SKM-1 treated with dmso at 0.1 percent for 144 hours (cell line): Measurements from ENCODE around the gene TMEM213.

Experiments
- DNase-seq: peaks from one replicate; lab custom pipeline; 2025; ENCODE audit not compliant: unreplicated experiment; lab: John Stamatoyannopoulos, UW

TMEM213 gene

DNA sequence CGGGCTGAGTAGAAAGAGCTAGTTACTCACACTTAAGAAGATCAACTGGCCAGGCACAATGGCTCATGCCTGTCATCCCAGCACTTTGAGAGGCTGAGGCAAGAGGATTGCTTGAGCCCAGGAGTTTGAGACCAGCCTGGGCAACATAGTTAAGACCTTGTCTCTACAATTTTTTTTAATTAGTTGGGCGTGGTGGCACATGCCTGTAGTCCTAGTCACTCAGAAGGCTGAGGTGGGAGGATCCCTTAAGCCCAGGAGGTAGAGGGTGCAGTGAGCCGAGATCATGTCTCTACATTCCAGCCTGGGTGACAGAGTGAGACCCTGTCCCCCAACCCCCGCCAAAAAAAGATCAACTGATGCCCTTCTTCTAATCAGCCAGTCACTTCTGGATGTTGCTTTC, 74.8 kb downstream of the TMEM213 start:
- no peak for DNase-seq

- DNase-seq: no peak
Measured at GRCh38 chr7:138873220-138873892, 75.6 kb downstream of the TMEM213 start.

DNA sequence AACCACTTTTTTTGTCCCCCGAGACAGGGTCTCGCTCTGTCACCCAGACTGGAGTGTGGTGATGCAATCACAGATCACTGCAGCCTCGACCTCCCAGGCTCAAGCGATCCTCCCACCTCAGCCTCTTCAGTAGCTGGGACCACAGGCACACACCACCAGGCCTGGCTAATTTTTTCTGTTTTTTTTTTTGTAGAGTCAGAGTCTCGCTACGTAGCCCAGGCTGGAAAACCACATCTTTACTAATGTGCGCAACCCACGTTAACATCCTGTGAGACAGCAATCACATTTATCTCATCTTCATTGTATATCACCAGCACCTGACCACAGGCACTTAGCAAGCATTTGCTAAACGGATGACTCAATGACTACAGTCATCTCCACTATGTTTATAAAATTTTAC, 78.0 kb downstream of the TMEM213 start:
- no peak for DNase-seq

DNA sequence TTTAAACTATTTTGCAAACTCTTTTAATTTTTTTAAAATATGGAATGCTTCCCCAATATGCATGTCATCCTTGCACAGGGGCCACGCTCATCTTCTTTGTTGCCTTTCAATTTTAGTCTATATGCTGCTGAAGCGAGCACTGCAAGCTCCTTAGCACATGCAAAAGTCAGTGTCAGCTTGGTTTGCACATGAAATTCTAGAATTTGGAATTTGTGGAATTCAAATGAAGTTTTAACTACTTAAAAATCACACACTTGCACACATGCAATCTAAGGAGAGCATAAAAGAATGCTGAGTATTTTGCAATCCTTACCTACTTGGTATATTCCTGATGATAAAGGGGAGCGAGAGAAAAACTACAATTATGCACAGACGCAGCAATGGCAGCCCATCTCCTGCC, 78.5 kb downstream of the TMEM213 start:
- DNase-seq: no peak

- DNase-seq: no peak
Measured at GRCh38 chr7:138878051-138878450, 80.3 kb downstream of the TMEM213 start.

- DNase-seq: no peak
Measured at GRCh38 chr7:138878856-138879255, 81.1 kb downstream of the TMEM213 start.

DNA sequence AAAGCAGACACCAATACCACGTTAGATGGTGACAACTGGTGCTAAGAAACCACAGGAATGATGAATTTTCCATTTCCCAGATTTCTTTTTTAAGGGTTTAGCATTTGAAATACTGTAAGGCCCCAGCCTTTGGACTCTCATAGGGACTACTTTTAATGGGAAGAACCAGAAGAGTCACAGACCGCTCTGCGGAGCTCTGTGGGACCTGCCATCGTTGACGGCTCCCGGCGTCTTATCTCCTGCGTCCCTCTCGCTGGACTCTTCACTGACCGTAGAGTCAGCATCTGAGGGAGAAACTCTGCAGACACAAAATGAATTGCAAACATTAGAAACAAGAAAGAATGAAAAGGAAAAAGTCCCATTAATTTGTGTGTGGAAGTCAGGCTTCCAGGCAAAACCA, 81.6 kb downstream of the TMEM213 start:
- no peak for DNase-seq

DNA sequence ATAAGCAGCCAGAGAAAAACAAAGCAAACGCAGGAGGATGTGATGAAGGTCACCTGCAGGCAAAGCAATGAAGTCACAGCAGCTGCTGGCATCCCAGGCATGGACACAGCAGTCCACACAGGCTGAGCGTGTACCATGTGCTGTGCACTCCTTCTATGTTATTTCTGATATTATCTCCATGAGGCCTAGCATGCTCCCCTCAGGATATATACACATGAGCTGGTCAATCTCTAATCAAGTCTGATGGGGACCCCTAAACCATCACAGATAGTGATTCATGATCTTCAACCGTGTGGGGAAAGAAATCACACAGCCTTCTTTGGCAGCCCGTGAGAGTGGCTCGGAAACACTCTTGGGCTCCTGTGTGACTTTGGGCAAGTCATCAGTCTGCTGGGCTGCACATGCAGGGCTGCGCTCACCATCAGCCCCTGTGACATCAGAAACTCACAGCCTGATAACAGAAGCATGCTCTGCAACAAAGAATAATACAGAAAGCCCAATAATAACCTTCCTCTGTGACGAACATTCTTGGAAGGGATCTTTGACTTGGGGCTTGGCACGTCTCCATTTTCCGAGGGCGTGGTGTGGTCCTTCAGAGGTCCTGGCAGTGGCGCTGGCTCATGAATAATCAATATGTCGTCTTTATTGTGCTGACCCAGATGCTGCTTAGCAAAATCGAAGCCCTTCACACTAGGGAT, 83.2 kb downstream of the TMEM213 start:
- no peak for DNase-seq

DNA sequence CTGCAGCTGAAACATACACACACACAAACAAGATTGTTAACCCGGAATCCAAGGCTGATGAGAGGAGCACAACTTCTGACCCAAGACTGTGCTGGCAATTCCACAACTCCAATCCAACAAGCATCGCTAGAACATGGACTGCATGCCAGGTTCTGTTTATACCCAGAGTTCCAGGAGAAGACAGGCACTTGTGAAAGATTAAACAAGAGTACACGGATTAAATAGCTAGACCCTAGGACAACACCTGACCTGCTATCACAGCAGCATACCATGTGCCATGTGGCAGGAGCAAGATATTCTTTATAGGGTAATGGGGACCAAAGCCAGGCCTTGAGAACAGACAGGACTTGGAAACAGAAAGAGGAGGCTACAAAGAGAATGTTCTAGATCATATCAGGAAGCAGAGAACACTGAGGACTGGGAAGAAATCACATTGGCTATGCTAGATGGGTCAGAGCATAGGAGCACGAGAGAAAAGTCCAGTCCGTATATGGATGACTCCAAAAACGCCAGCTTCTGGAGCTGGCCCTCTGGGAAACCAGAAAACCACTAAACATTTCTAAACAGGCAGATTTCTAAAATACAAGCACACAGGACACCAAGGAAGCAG, 83.9 kb downstream of the TMEM213 start:
- DNase-seq: no peak

DNA sequence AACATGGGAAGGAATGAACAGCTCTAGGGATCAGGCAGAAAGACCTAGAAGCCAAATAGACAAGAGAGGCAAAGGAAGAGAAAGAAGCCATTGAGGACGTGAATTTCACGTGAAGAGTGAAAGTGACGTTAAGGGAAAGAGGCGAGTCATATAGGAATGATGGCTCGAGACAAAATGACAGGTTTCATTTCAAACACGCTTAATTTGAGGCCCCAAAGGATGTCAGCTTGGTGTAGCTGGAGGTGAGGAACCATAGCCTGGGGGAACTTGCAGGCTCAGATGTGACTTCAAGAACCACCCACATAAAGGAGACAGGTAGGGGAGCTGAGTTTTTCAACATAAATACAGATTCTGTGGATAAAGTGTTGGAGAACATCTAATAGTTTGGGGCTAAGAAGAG, 84.5 kb downstream of the TMEM213 start:
- no peak for DNase-seq

- no peak for DNase-seq
Measured at GRCh38 chr7:138885383-138886147, 87.8 kb downstream of the TMEM213 start.

DNA sequence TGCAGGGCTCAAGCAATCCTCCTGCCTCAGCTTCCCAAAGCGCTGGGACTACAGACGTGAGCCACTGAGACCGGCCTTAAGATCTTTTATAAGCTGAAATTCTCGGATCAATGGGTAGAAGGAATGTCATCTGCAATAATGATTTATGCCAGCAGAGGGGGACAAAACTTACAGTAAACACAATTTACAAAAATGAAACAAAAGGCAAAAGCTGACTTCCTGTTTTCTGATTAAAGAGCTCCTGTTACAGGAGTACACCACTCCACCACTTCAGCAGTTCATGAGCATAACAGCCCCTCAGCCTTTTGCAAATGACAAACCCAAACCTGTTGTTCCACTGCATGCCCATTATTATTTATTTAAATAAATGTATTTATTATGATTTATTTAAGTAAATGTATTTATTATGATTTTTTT, 88.7 kb downstream of the TMEM213 start:
- DNase-seq: peak; percentile 77

GRCh38 chr7:138887085-138887710, 89.4 kb downstream of the TMEM213 start:
- DNase-seq: no peak
